GM10266 (cell line): ENCODE measurements around the gene ACADVL.
"Not testable (repeated sequence)": the region's sequence is repeated elsewhere in the genome, so short reads cannot be mapped to it uniquely, and the experiment has no call there.

ENCODE experiments used
- DNase-seq: peaks from one replicate; pipeline ENCODE4 v3.0.0; 2012; ENCODE audit errors: extremely low spot score
- TF ChIP-seq, protein P1 (sequence below): IDR thresholded peaks from 2 replicates; pipeline ENCODE4 v1.5.1; 2012; ENCODE audit warnings: mild to moderate bottlenecking, low read depth; ENCODE audit not compliant: control insufficient read depth, insufficient read depth; ENCODE audit errors: missing control alignments

The ACADVL gene

GRCh38 chr17:7176841-7177190, 42.9 kb upstream of the ACADVL start:
- TF ChIP-seq, protein P1, sequence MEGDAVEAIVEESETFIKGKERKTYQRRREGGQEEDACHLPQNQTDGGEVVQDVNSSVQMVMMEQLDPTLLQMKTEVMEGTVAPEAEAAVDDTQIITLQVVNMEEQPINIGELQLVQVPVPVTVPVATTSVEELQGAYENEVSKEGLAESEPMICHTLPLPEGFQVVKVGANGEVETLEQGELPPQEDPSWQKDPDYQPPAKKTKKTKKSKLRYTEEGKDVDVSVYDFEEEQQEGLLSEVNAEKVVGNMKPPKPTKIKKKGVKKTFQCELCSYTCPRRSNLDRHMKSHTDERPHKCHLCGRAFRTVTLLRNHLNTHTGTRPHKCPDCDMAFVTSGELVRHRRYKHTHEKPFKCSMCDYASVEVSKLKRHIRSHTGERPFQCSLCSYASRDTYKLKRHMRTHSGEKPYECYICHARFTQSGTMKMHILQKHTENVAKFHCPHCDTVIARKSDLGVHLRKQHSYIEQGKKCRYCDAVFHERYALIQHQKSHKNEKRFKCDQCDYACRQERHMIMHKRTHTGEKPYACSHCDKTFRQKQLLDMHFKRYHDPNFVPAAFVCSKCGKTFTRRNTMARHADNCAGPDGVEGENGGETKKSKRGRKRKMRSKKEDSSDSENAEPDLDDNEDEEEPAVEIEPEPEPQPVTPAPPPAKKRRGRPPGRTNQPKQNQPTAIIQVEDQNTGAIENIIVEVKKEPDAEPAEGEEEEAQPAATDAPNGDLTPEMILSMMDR = no peak
- DNase-seq = no peak

DNA sequence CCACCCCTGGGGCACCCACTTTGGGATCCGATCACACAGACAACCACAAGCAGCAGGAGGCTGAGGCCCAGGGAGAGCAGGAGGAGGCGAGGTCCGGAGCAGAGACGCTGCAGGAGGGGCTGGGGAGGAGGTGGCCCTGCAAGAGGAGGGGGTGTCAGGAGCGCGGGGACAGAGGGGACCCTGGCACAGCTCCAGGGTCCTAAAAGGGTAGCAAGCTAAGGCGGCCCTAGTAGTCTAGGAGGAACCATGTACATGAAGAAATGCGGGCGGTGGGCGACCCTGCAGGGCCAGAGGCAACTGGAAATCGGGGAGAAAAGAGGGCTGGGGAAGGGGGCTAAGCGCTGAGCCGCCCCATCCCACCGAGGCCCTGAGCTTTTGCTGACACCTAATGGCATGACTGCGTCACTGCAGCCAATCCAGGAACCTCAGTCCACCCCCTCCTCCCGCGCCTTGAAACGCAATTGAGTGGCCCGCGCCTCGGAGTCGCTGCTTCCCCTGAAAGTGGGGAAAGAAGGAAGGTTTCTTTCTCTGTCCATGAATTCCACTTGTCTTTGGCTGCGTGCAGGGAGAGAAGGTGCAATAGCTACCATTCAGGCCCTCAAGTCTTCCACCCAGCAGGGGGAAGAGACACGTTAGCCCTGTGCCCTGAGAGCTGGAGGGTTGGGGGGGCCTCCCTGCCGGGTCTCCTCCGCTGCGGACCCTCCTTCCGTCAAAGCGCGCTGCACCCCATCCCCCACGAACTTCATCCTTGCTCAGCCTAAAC, 42.4 kb upstream of the ACADVL start:
- peak; percentile 88 for DNase-seq

GRCh38 chr17:7177954-7178477, 41.7 kb upstream of the ACADVL start:
- TF ChIP-seq, protein P1 = no peak
- DNase-seq = no peak

More for the DNA sequence above, 42.4 kb upstream of the ACADVL start:
- TF ChIP-seq, protein P1 = peak; percentile 89

DNA sequence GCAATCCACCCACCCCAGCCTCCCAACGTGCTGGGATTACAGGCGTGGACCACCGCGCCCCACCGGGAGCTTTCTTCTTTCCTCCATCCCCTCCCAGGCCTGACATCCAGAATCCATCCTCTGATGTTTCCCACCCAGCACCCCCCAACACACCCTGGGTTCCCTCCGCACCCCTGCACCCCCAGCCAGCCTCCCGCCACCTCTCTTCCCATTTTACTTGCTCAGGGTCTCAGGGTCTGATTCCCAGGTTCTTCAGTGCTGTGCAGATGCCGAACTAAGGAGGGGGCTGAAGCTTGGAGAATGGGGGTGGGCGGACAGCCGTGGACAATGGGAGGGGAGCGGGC, 40.8 kb upstream of the ACADVL start:
- TF ChIP-seq, protein P1 = no peak
- no peak for DNase-seq

GRCh38 chr17:7179317-7180254, 40.2 kb upstream of the ACADVL start, which contains the start of gene ASGR1:
TSS of gene ASGR1 (minus strand) at chr17:7179370. CDS start at chr17:7178563, 807 bp downstream.
- TF ChIP-seq, protein P1 = no peak
- DNase-seq = no peak

- not testable (repeated sequence) for DNase-seq
Observed at GRCh38 chr17:7182101-7182500, 37.6 kb upstream of the ACADVL start.

DNA sequence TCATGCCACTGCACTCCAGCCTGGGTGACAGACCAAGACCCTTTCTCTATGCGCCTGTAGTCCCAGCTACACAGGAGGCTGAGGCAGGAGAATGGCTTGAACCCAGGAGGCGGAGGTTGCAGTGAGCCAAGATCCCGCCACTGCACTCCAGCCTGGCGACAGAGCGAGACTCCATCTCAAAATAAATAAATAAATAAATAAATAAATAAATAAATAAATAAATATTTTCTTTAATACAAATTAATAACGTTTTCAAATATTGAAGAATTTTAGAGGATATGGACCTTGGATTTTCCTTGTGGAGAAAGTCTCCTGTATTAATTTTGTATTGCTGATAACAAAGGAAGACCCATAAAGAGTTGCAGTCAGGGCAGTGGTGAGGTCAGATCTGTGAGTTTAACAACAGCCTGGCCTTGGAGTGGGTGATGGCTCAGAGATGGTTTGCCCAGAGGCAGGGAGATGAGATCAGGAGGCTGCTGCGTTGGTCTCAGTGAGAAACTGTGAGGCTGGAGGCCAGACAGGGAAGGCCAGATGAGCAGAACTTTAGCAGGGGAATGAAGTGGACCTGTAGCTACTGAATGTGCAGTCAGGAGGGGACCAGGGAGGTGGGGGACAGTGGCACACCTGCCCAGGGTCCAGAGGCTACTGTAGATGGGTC, 36.2 kb upstream of the ACADVL start:
- TF ChIP-seq, protein P1 = no peak
- no peak for DNase-seq
